Bronchial epithelial cell (primary cell): ENCODE data around the gene PITPNM3. TPM values are rescaled to one million over a fixed set of nuclear protein-coding genes. Genes with fewer than 3 reads are reported as not detected.
A peak's percentile ranks its signal among the peaks of the same experiment; 100 is the strongest.

Experiments
- DNase-seq: peaks from one replicate; pipeline ENCODE4 v3.0.0-alpha.2; 2010; ENCODE audit warnings: low read depth
- FAIRE-seq: peaks from 2 replicates; lab custom pipeline; 2011; peaks lifted over from hg19 to GRCh38; lab: Jason Lieb, UNC
- H3K27me3 ChIP-seq: 2 replicates; pipeline ENCODE4 v1.5.1; 2011; ENCODE audit warnings: low read length; ENCODE audit not compliant: control insufficient read depth, insufficient read depth
- H3K36me3 ChIP-seq: 2 replicates; pipeline ENCODE4 v1.5.1; 2011; ENCODE audit warnings: low read length; ENCODE audit not compliant: control insufficient read depth, insufficient read depth
- H3K4me3 ChIP-seq: 2 replicates; pipeline ENCODE4 v1.5.1; 2011; ENCODE audit warnings: mild to moderate bottlenecking, low read depth, low read length, control low read depth
- total RNA-seq: library from RNA; depleted of rRNA; stranded (reverse); fragments of >200 nt; gene quantifications from 2 replicates; pipeline ENCODE4 v1.2.1, GENCODE V29; 2014
- TF ChIP-seq, protein P1 (sequence below): IDR thresholded peaks from 2 replicates; pipeline ENCODE4 v1.5.1; 2011; ENCODE audit warnings: mild to moderate bottlenecking, moderate library complexity, low read length, control low read depth, inconsistent platforms; ENCODE audit not compliant: insufficient read depth, severe bottlenecking

PITPNM3 gene
- total RNA-seq, 1 donor from 2014 or later = 25.0 TPM

DNA sequence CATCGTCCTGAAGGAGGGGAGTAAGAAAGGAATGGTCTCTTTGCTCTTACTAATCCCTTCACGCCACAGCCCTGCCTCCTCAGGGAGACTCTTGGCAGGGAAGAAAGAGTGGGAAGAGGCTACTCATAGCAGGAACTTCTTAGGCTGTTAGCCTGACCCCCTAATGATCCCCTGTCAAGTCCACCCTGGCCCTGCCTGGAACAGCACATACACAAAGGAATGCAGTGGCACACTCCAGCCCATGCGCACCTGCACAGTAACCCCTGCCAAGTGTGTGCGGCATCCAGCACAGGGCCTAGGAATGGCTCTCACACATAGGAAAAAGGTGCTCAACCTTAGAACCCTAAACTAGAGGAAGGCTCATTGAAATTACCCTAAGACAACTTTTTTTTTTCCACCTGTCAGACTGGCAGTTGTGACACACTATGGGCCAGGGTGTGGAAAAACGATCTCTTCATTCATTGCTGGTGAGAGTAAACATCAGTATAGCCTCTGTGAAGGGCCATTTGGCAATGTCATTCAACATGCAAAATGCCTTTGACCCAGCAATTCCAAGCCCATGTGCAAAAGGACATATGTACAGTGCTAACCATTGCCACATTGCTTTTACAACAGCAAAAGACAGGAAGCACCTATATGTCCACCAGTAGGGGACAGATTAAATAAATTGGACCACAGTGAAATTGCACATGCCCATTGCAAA, 62.0 kb downstream of the PITPNM3 start:
- no peaks in the 10 kb centered on the region for H3K36me3 ChIP-seq
- peak; percentile 63 for DNase-seq
- peak; percentile 32 for FAIRE-seq
- H3K27me3 ChIP-seq = no peaks in the 10 kb centered on the region
- no peak overlapping the region for H3K4me3 ChIP-seq
- TF ChIP-seq, protein P1, sequence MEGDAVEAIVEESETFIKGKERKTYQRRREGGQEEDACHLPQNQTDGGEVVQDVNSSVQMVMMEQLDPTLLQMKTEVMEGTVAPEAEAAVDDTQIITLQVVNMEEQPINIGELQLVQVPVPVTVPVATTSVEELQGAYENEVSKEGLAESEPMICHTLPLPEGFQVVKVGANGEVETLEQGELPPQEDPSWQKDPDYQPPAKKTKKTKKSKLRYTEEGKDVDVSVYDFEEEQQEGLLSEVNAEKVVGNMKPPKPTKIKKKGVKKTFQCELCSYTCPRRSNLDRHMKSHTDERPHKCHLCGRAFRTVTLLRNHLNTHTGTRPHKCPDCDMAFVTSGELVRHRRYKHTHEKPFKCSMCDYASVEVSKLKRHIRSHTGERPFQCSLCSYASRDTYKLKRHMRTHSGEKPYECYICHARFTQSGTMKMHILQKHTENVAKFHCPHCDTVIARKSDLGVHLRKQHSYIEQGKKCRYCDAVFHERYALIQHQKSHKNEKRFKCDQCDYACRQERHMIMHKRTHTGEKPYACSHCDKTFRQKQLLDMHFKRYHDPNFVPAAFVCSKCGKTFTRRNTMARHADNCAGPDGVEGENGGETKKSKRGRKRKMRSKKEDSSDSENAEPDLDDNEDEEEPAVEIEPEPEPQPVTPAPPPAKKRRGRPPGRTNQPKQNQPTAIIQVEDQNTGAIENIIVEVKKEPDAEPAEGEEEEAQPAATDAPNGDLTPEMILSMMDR = no peak

DNA sequence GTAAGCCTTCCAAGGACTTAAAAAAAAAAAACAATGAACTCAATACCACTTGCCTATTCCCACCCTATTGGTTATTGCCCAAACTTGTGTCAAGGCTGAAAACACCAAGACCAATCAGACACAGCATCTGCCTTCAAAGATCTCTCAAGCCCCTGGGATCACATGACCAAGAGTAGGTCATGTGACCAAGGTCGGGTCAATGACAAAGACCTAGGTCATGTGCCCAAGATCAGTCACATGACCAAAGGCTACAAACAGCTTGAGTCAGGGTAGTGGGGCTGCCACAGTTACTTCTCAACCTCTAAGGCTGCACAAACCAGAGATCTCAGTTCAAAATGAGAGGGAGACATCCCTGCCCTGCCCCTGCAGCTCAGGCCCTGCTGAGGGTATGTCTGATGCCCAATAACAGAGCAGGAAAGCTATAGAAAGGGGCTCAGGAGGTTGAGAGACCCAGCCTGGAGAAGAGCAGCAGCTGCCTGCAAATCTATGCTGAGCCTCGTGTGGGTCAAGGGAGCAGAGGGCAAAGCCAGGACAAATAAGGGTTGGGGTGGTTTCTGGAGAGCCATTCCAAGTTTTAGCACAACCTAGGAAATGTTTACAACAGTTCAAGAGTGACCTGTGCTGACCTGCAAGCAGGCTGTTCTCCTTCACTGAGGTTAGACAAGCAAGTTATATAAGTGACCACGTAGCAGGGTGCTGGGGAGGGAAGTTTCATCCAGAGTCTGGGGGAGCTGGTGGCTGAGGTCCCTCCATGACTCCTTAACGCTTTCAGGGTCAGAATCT, 63.3 kb downstream of the PITPNM3 start:
- TF ChIP-seq, protein P1 = no peak
- Histone ChIP-seq H3K27me3 (no peaks in the 10 kb centered on the region), H3K36me3 (no peaks in the 10 kb centered on the region), H3K4me3 (no peak overlapping the region)
- FAIRE-seq (no peak), DNase-seq (no peak)

DNA sequence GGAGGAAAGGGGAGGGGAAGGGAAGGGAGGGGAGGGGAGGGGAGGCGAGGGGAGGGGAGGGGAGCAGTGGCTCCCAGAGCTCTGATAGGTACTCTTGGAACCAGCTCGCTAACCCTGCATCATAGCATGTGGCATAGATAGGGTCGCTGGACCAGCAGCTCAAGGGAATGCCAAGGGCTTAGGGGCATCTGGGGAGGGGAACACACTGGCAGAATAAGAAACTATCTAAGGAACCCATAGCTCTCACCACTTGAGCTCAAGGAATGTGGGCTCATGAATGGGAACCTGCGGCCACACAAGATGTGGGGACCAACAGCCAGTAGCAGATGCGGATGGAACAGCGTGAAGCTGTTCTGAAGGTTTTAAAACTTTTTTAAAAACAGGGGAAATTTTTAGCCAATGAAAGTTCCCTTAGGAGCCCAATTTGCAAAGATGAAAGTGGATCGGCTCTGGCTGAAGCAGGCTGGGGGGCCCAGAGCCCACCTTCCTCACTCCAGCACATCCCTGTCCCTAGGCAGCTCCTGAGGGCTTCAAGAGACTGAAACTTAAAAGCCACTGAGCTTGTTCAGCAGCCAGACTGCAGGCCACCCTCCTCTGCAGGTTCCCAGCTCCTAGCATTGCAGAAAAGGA, 65.2 kb downstream of the PITPNM3 start:
- TF ChIP-seq, protein P1 = no peak
- FAIRE-seq (no peak), DNase-seq (no peak)
- no peaks in the 10 kb centered on the region for H3K27me3 ChIP-seq
- no peak overlapping the region for H3K4me3 ChIP-seq
- H3K36me3 ChIP-seq = no peaks in the 10 kb centered on the region

DNA sequence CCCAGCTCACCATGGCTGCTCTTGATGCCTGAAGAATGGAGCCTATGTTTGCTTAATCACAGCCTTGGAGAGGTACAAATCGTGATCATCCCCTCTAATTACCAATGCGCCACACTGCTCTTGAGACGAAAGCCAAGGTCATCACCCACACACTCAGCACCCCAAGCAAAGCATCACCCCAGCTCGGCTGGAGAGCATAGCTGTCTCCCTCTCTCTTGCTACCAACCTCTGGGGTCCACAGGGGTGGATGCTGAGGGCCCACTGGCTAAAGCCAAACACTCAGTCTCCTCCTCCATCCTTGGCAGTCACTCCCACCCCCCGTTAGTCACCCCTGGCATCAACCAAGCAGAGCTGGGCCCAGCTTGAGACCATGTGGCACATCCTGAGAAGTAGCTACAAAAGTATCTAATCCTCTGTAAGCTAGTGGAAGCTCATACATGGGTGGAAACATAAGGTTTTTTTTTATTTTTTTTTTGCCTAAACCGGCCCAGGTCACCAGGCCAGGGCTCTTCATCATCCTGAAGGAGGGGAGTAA, 67.3 kb downstream of the PITPNM3 start:
- DNase-seq (no peak), FAIRE-seq (no peak)

DNA sequence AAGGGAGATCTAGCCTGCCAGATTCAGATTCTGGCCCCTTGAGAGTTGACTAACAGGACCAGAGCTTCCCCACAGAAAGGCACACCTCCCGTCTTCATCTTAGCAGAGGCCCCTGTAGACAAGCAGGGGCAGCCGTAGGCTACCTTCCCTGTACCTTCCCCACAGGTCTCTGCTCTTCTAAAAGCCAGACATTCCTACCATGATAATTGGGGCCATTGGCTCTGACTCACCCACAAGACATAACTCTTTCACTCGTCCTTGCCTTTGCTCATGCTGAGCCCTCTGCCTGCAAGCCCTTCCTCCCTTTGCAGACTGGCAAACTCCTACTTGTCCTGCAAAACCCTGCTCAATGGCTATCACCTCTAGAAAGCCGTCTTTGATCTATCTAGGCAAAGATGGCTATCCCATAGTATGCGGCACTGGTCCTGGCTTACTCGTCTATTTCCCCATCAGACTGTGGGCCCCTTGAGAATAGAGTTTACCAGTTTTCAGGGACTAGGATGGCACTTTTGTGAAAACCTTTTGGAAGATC, 68.3 kb downstream of the PITPNM3 start:
- TF ChIP-seq, protein P1 = no peak
- DNase-seq = no peak

More for the DNA sequence above, 67.3 kb downstream of the PITPNM3 start:
- peaks cover 6% of the 10 kb centered on the region for H3K36me3 ChIP-seq
- TF ChIP-seq, protein P1 = no peak
- H3K4me3 ChIP-seq = no peak overlapping the region
- H3K27me3 ChIP-seq = no peaks in the 10 kb centered on the region

More for the DNA sequence above, 68.3 kb downstream of the PITPNM3 start:
- FAIRE-seq = no peak
- Histone ChIP-seq H3K27me3 (no peaks in the 10 kb centered on the region), H3K36me3 (peaks cover 12% of the 10 kb centered on the region), H3K4me3 (no peak overlapping the region)
